ENCODE results near the gene XPO1. TPM values are rescaled to one million over a fixed set of nuclear protein-coding genes. Genes with fewer than 3 reads are reported as not detected.

XPO1 gene
- total RNA-seq, 2 donors from 2014 or later = 65.3 to 160 TPM

- WGBS = 92% methylated on average over 4 of the region's 4 CpGs
- DNase-seq (ENCODE audit: low spot score) = no peak
These were observed 101.0 kb downstream of the XPO1 start for GRCh38 chr2:61437170-61437569.

GRCh38 chr2:61436092-61436491 is 102.1 kb downstream of the XPO1 start:
- no peaks in the 10 kb centered on the region for H3K36me3 ChIP-seq
- no peaks in the 10 kb centered on the region for H3K4me1 ChIP-seq (replicated peaks)
- H3K4me3 ChIP-seq = no peak overlapping the region
- TF ChIP-seq, protein P1, sequence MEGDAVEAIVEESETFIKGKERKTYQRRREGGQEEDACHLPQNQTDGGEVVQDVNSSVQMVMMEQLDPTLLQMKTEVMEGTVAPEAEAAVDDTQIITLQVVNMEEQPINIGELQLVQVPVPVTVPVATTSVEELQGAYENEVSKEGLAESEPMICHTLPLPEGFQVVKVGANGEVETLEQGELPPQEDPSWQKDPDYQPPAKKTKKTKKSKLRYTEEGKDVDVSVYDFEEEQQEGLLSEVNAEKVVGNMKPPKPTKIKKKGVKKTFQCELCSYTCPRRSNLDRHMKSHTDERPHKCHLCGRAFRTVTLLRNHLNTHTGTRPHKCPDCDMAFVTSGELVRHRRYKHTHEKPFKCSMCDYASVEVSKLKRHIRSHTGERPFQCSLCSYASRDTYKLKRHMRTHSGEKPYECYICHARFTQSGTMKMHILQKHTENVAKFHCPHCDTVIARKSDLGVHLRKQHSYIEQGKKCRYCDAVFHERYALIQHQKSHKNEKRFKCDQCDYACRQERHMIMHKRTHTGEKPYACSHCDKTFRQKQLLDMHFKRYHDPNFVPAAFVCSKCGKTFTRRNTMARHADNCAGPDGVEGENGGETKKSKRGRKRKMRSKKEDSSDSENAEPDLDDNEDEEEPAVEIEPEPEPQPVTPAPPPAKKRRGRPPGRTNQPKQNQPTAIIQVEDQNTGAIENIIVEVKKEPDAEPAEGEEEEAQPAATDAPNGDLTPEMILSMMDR (IDR thresholded peaks at IDR 0.05) = no peak
- TF ChIP-seq POLR2A (IDR thresholded peaks at IDR 0.05) = no peak
- TF ChIP-seq POLR2AphosphoS5 (IDR thresholded peaks at IDR 0.05) = no peak
- intact Hi-C loops (cut with DNase I) = no loop called here
- no peaks in the 10 kb centered on the region for H3K27me3 ChIP-seq (replicated peaks; ENCODE audit: insufficient read depth)
- no peak overlapping the region for H3K27ac ChIP-seq
- 80% methylated on average over 2 of the region's 2 CpGs for WGBS
- DNase-seq (ENCODE audit: low spot score) = no peak
- no peaks in the 10 kb centered on the region for H3K9me3 ChIP-seq

More at GRCh38 chr2:61437170-61437569, 101.0 kb downstream of the XPO1 start:
- intact Hi-C loops (cut with DNase I) = no loop called here
- no peak overlapping the region for H3K27ac ChIP-seq
- no peaks in the 10 kb centered on the region for H3K27me3 ChIP-seq (replicated peaks; ENCODE audit: insufficient read depth)
- H3K36me3 ChIP-seq = no peaks in the 10 kb centered on the region
- TF ChIP-seq POLR2A (IDR thresholded peaks at IDR 0.05) (no peak), POLR2AphosphoS5 (IDR thresholded peaks at IDR 0.05) (no peak)
- TF ChIP-seq, protein P1 (IDR thresholded peaks at IDR 0.05) = no peak
- no peak overlapping the region for H3K4me3 ChIP-seq
- no peaks in the 10 kb centered on the region for H3K9me3 ChIP-seq
- no peaks in the 10 kb centered on the region for H3K4me1 ChIP-seq (replicated peaks)

DNA sequence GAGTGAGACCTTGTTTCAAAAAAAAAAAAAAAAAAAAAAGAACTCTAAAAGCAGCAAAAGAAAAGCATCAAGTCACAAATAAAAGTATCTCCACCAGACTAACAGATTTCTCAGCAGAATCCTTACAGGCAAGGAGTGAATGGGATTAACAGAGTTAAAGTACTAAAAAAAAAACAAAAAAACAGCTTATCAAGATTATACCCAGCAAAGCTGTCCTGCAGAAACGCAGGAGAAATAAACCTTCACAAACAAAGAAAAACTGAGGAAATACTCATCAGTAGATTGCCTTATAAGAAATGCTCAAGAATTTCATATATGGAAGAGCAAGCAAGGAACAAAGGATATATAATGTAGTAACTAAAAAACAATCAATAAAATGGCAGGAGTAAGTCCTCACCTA is 102.9 kb downstream of the XPO1 start:
- DNase-seq (ENCODE audit: low spot score) = no peak
- Histone ChIP-seq H3K4me1 (replicated peaks) (no peaks in the 10 kb centered on the region), H3K36me3 (no peaks in the 10 kb centered on the region), H3K4me3 (no peak overlapping the region), H3K27ac (no peak overlapping the region), H3K27me3 (replicated peaks; ENCODE audit: insufficient read depth) (no peaks in the 10 kb centered on the region), H3K9me3 (no peaks in the 10 kb centered on the region)
- intact Hi-C loops (cut with DNase I) = no loop called here
- no peak for TF ChIP-seq POLR2AphosphoS5 (IDR thresholded peaks at IDR 0.05)
- no peak for TF ChIP-seq POLR2A (IDR thresholded peaks at IDR 0.05)
- TF ChIP-seq, protein P1 (IDR thresholded peaks at IDR 0.05) = no peak
- 86% methylated on average over 1 of the region's 1 CpG for WGBS

DNA sequence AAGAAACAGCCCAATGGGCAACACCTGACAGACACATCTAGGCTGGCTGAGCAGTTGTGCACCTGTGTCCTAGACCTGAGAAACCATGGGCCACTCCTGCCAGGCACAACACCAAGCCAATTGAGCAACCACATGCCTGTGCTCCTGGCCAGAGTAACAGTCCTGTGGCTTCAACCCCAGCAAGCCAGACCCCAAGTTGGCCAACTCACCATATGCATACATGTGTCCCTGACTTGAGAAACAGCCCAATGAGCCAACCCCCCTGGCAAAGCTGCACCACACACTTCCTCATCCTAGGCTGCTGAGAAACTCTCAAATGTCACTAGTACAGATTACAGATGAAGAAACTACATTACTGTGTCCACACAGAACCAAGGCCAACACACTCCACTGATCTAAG is 103.8 kb downstream of the XPO1 start:
- Histone ChIP-seq H3K36me3 (no peaks in the 10 kb centered on the region), H3K4me3 (no peak overlapping the region), H3K9me3 (no peaks in the 10 kb centered on the region), H3K27ac (no peak overlapping the region), H3K4me1 (replicated peaks) (no peaks in the 10 kb centered on the region), H3K27me3 (replicated peaks; ENCODE audit: insufficient read depth) (no peaks in the 10 kb centered on the region)
- TF ChIP-seq, protein P1 (IDR thresholded peaks at IDR 0.05) = no peak
- TF ChIP-seq POLR2AphosphoS5 (IDR thresholded peaks at IDR 0.05) = no peak
- TF ChIP-seq POLR2A (IDR thresholded peaks at IDR 0.05) = no peak
- no peak for DNase-seq (ENCODE audit: low spot score)
- intact Hi-C loops (cut with DNase I) = no loop called here

- Histone ChIP-seq H3K9me3 (no peaks in the 10 kb centered on the region), H3K27me3 (replicated peaks; ENCODE audit: insufficient read depth) (no peaks in the 10 kb centered on the region), H3K36me3 (no peaks in the 10 kb centered on the region), H3K4me1 (replicated peaks) (no peaks in the 10 kb centered on the region), H3K27ac (no peak overlapping the region), H3K4me3 (no peak overlapping the region)
- no peak for TF ChIP-seq POLR2A (IDR thresholded peaks at IDR 0.05)
- no peak for TF ChIP-seq POLR2AphosphoS5 (IDR thresholded peaks at IDR 0.05)
- TF ChIP-seq, protein P1 (IDR thresholded peaks at IDR 0.05) = no peak
- 100% methylated on average over 1 of the region's 1 CpG for WGBS
- DNase-seq (ENCODE audit: low spot score) = no peak
- intact Hi-C loops (cut with DNase I) = no loop called here
These were observed 104.5 kb downstream of the XPO1 start for GRCh38 chr2:61433606-61434005.

All from prostate gland (tissue), 2 donors.